WI38 (cell line): Measurements from ENCODE around the gene ANKRD33B.
"Not testable (repeated sequence)": the region's sequence is repeated elsewhere in the genome, so short reads cannot be mapped to it uniquely, and the experiment has no call there.

Source experiments
- H3K4me3 ChIP-seq: 2 replicates; pipeline ENCODE4 v1.5.1; 2011; ENCODE audit warnings: low read depth, mild to moderate bottlenecking, control low read depth, low read length
- CTCF ChIP-seq: IDR thresholded peaks from 2 replicates; pipeline ENCODE4 v1.5.1; 2012; ENCODE audit warnings: low read depth, mild to moderate bottlenecking, control low read depth, low read length

ANKRD33B gene

GRCh38 chr5:10635867-10636350 is 72.0 kb downstream of the ANKRD33B start:
- no peak overlapping the region for H3K4me3 ChIP-seq
- TF ChIP-seq CTCF, result no peak

- H3K4me3 ChIP-seq, result no peak overlapping the region
- no peak for TF ChIP-seq CTCF
Measured at GRCh38 chr5:10636363-10637142, 72.7 kb downstream of the ANKRD33B start.

GRCh38 chr5:10637944-10638343 is 74.1 kb downstream of the ANKRD33B start:
- TF ChIP-seq CTCF, result no peak
- H3K4me3 ChIP-seq, result no peak overlapping the region

GRCh38 chr5:10638723-10639122 is 74.9 kb downstream of the ANKRD33B start:
- H3K4me3 ChIP-seq, result not testable (repeated sequence)

- TF ChIP-seq CTCF, result no peak
- H3K4me3 ChIP-seq, result no peak overlapping the region
Measured at GRCh38 chr5:10639846-10640368, 76.0 kb downstream of the ANKRD33B start.

- no peak for TF ChIP-seq CTCF
- H3K4me3 ChIP-seq, result no peak overlapping the region
Measured at GRCh38 chr5:10642367-10642766, 78.5 kb downstream of the ANKRD33B start.

- no peak for TF ChIP-seq CTCF
Measured at GRCh38 chr5:10644192-10644591, 80.3 kb downstream of the ANKRD33B start.

GRCh38 chr5:10645146-10645545 is 81.3 kb downstream of the ANKRD33B start:
- no peak overlapping the region for H3K4me3 ChIP-seq
- TF ChIP-seq CTCF, result no peak

More at GRCh38 chr5:10644192-10644591, 80.3 kb downstream of the ANKRD33B start:
- no peak overlapping the region for H3K4me3 ChIP-seq
